HG03060 (cell line): ENCODE results near the gene IQGAP2.

ENCODE experiments used
- ATAC-seq: cut with Tn5 transposase; IDR thresholded peaks from one replicate; pipeline ENCODE4 v1.9.1; 2021; ENCODE audit warnings: low read depth, moderate number of reproducible peaks; ENCODE audit not compliant: unreplicated experiment

The IQGAP2 gene

GRCh38 chr5:76696251-76696650 is 293.2 kb downstream of the IQGAP2 start:
- no peak for ATAC-seq

GRCh38 chr5:76697670-76698069 is 294.6 kb downstream of the IQGAP2 start:
- ATAC-seq = no peak

DNA sequence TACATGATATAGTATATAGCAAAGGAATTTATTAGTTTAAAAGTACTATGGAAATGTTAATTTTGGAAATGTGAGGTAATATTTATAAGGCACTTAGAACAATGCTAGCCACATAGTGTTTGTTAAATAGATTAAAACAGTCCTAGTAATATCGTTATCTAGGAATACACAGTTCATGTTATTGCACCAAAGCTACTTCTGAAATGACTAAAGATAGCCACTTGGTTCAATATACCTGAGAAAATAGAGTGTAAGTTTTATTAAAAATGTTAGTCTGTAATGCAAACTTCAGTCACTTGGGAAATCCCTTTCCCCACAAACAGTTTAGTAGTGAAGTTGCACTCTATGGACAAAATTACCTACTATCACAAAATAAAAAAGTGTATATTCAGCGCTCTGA is 297.5 kb downstream of the IQGAP2 start:
- no peak for ATAC-seq

DNA sequence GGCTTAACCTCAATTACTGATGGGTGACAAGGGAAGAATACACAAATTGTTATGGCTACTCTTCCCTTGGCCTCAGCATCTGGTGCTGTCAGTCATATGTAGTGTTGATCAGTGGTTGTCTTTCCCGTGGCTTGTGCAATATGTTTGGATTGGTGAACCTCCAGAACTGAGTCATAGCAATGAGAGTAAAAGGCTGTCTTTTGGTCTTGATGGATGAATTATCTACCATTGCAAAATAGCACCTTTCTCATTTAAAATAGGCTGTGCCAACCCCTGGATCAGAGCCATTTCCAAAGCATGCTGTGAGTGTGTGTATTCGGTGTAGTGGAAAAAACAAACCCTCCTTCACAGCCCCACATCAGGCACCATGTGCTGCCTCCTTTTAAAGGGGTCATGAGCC is 298.2 kb downstream of the IQGAP2 start:
- no peak for ATAC-seq

- no peak for ATAC-seq
These were observed 300.6 kb downstream of the IQGAP2 start for GRCh38 chr5:76703707-76704106.

DNA sequence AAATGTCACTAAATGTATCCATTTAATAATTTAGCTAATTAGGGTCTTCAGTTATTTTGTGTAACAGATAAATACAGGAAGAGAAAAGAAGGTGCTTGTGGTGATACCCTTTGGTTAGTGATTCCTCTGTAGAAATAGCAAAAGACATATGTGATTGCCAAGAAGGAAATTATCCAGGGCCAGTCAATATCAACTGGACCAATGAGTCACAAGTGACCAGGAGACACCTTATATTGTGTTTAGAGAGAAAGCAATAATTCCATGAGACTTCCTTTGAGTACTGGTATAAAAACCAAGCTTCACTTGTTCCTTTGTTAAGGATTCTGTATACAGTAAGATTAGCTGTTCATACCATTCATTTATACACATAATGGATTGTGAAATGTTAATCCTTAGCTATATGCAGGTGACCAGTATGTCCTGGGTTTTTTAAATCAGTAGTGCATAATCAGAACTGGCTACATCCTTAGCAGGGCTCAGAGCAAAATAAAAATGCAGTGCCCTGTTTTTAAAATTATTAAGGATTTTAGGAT is 301.1 kb downstream of the IQGAP2 start:
- ATAC-seq = no peak

DNA sequence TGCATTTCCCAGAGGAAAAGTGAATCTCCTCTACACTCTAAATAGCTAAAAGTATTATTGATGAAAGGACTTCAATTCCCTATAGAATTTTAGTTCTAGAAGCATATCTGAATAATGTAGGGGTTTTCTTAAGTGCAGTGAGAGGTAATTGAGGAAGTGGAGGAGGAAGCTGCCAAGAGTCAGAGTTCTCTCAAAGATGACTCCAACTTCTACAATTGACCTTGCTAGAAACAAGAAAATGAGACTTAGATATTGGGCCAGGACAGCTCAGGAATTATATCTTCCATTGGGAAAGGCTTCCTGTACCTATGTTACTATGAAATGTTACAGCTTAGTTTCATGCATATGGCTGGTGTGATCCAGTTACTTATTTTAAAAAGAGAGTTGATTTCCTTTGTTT is 302.5 kb downstream of the IQGAP2 start:
- ATAC-seq = no peak

DNA sequence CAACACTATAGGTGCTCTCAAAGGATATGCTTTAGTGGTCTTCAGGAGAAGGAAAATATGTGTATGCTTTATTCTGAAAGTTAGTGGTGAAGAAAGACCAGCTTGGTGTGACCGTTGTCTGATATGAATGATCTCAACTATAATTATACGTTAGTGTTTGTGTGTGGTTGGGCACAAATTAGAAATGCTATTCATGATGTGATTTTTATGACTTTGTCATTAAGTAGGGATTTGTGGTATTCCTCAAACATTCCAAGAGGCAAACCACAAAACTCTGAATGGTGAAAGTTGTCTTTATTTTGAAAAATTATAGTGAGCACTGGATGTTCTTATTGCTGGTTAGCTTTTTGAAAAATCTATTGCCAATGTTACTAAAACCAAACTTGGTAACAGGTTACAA is 306.7 kb downstream of the IQGAP2 start:
- no peak for ATAC-seq

GRCh38 chr5:76710991-76711390 is 307.9 kb downstream of the IQGAP2 start:
- ATAC-seq = peak; percentile 47

- ATAC-seq = no peak
These were observed 311.8 kb downstream of the IQGAP2 start for GRCh38 chr5:76714751-76715485.

- no peak for ATAC-seq
These were observed 312.3 kb downstream of the IQGAP2 start for GRCh38 chr5:76715486-76715735.

- ATAC-seq = no peak
These were observed 312.8 kb downstream of the IQGAP2 start, which contains the start of gene F2R for GRCh38 chr5:76715736-76716455. F2R (plus strand) TSS chr5:76716126; CDS start chr5:76716308, 182 bp downstream.

GRCh38 chr5:76716456-76717157 is 313.5 kb downstream of the IQGAP2 start:
- no peak for ATAC-seq

GRCh38 chr5:76717222-76718083 is 314.4 kb downstream of the IQGAP2 start:
- ATAC-seq = no peak

- ATAC-seq = no peak
These were observed 315.3 kb downstream of the IQGAP2 start for GRCh38 chr5:76718381-76718832.

GRCh38 chr5:76718880-76719279 is 315.8 kb downstream of the IQGAP2 start:
- no peak for ATAC-seq

DNA sequence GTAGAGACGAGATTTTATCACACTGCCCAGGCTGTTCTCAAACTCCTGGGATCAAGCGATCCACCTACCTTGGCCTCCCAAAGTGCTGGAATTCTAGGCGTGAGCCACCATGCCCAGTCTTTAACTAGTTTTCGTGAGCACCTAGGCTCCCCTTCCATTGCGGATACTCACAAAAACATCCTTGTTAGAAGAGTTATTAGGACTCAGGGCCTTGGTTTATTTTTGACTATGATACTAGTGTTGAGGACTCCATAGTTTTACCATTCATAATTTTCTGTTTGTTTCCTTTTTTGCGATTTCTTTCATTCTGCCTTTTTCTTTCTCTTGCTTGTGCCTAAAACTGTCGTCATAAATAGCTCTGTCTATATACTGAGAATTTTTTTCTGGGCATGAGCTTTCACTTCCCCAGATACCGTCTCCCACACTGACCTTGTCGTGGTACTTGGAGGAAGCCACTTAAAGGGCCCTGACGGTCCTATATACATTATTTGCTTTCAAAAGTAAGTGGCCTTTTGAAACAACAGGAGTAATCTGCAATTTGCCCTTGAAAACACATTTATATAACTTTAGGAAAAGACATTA is 318.0 kb downstream of the IQGAP2 start:
- no peak for ATAC-seq

DNA sequence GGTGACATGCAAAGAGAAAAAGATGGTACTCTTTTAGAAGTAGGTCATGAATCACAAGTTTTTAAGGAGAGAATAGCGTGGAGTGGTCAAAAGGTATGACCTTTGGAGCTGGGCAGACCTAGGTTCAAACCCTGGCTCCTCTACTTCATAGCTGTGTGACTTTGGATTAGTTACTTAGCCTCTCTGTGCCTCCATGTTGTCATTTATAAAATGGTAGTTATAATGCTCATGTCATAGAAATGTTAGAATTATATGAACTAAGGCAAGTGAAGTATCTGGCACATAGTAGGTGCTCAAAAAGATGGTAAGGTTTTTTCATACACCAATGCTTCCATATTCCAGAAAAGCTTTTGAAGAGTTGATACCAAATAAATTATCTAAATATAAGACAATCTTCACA is 320.2 kb downstream of the IQGAP2 start:
- ATAC-seq = no peak

GRCh38 chr5:76723906-76724305 is 320.8 kb downstream of the IQGAP2 start:
- ATAC-seq = no peak

GRCh38 chr5:76724871-76725270 is 321.8 kb downstream of the IQGAP2 start:
- no peak for ATAC-seq
